B cell (primary cell): ENCODE measurements around the gene BMP2K. TPM values are rescaled to one million over a fixed set of nuclear protein-coding genes. Genes with fewer than 3 reads are reported as not detected.

ENCODE experiments used
- ATAC-seq: fragments of 200-7000 bp; cut with Tn5 transposase; one replicate; pipeline ENCODE4 v1.10.0; 2021; ENCODE audit warnings: low read depth, mild to moderate bottlenecking, moderate number of reproducible peaks, moderate library complexity
- CTCF ChIA-PET: fragments of 350-600 bp; sonication (Branson Sonifier 250); formaldehyde crosslinking; loops from one replicate; lab custom pipeline; 2021; ENCODE audit warnings: antibody characterized with exemption, inconsistent platforms; lab: Charles Lee
- POLR2A ChIA-PET: fragments of 350-600 bp; sonication (Branson Sonifier 250); formaldehyde crosslinking; loops from one replicate; lab custom pipeline; 2021; ENCODE audit warnings: antibody characterized with exemption; lab: Charles Lee
- DNase-seq: peaks from one replicate; pipeline ENCODE4 v3.0.0; 2013
- H2AFZ ChIP-seq: 2 replicates; pipeline ENCODE4 v1.6.1; 2012; ENCODE audit warnings: mild to moderate bottlenecking, low read depth, low read length; ENCODE audit not compliant: insufficient read depth, poor library complexity, severe bottlenecking
- H3K27ac ChIP-seq, 2 donors: 1 replicate in 1 of 2; 2 replicates in 1 of 2; pipeline ENCODE4 v1.5.1; 2012 to 2013; ENCODE audit warnings: low read length in 2 of 2, mild to moderate bottlenecking in 2 of 2, moderate library complexity in 1 of 2
- H3K27me3 ChIP-seq, 4 experiments: fragments of 200-600 bp in 1 of 4; sonication (generic) in 1 of 4; replicated peaks in 1 of 4; 1 replicate in 2 of 4; 2 replicates in 2 of 4; pipeline versions ENCODE4 v1.6.1 to v1.7.0; 2013 to 2016; ENCODE audit warnings: low read length in 3 of 4, mild to moderate bottlenecking in 2 of 4, mixed read lengths in 1 of 4, moderate library complexity in 1 of 4; ENCODE audit not compliant: insufficient read depth in 4 of 4, control insufficient read depth in 3 of 4; ENCODE audit errors: control extremely low read depth in 1 of 4
- H3K36me3 ChIP-seq, 2 experiments: replicated peaks in 1 of 2; 1 replicate in 1 of 2; 2 replicates in 1 of 2; pipeline versions ENCODE4 v1.6.1 to v1.7.1; 2013; ENCODE audit warnings: low read length in 1 of 2; ENCODE audit not compliant: insufficient read depth in 2 of 2, control insufficient read depth in 1 of 2; ENCODE audit errors: control extremely low read depth in 1 of 2, extremely low read depth in 1 of 2
- H3K4me1 ChIP-seq, 2 donors: fragments of 200-600 bp in 1 of 2; sonication (generic) in 1 of 2; 1 replicate in 1 of 2; 2 replicates in 1 of 2; pipeline versions ENCODE4 v1.5.1 to v1.6.1; 2013 to 2017; ENCODE audit warnings: low read length in 2 of 2; ENCODE audit not compliant: control insufficient read depth in 2 of 2, insufficient read depth in 2 of 2
- H3K4me2 ChIP-seq: replicated peaks from 2 replicates; pipeline ENCODE3; 2012; ENCODE audit warnings: mild to moderate bottlenecking, low read depth, low read length; ENCODE audit not compliant: poor library complexity, severe bottlenecking
- H3K4me3 ChIP-seq, 5 experiments: fragments of 200-600 bp in 1 of 5; sonication (generic) in 1 of 5; 1 replicate in 3 of 5; 2 replicates in 2 of 5; pipeline versions ENCODE4 v1.5.1 to v1.7.0; 2011 to 2016; ENCODE audit warnings: low read length in 4 of 5, mild to moderate bottlenecking in 4 of 5, low read depth in 2 of 5, control low read depth in 1 of 5, moderate library complexity in 1 of 5; ENCODE audit not compliant: insufficient read depth in 1 of 5; ENCODE audit errors: control extremely low read depth in 1 of 5, extremely low read depth in 1 of 5
- H3K79me2 ChIP-seq: fragments of 200-600 bp; sonication (generic); one replicate; pipeline ENCODE4 v1.6.0; 2016; ENCODE audit warnings: low read length; ENCODE audit not compliant: control insufficient read depth, insufficient read depth
- H3K9ac ChIP-seq: fragments of 200-600 bp; sonication (generic); 2 replicates; pipeline ENCODE4 v1.6.1; 2017; ENCODE audit warnings: mild to moderate bottlenecking, low read length, moderate library complexity
- H3K9me3 ChIP-seq, 3 donors: one replicate each; pipeline versions ENCODE4 v1.6.1 to v1.7.1; 2013; ENCODE audit warnings: low read length in 2 of 3; ENCODE audit not compliant: control insufficient read depth in 2 of 3, insufficient read depth in 1 of 3; ENCODE audit errors: control extremely low read depth in 1 of 3
- H4K20me1 ChIP-seq: 2 replicates; pipeline ENCODE4 v1.6.0; 2012; ENCODE audit warnings: mild to moderate bottlenecking, low read length; ENCODE audit not compliant: insufficient read depth, control insufficient read depth, poor library complexity, severe bottlenecking
- H3K27ac Mint-ChIP-seq: one replicate; pipeline ENCODE4 v1.8.0; 2021; ENCODE audit warnings: mixed read lengths
- H3K27me3 Mint-ChIP-seq: one replicate; pipeline ENCODE4 v1.8.0; 2021; ENCODE audit warnings: mixed read lengths
- H3K4me1 Mint-ChIP-seq: one replicate; pipeline ENCODE4 v1.8.0; 2021; ENCODE audit warnings: mixed read lengths
- H3K4me3 Mint-ChIP-seq: one replicate; pipeline ENCODE4 v1.8.0; 2021; ENCODE audit warnings: mixed read lengths
- H3K9me3 Mint-ChIP-seq: one replicate; pipeline ENCODE4 v1.8.0; 2022; ENCODE audit warnings: mixed read lengths; ENCODE audit not compliant: insufficient read depth
- CTCF ChIP-seq: fragments of 200-600 bp; IDR thresholded peaks from one replicate; pipeline ENCODE4 v1.8.0; 2022; ENCODE audit warnings: antibody characterized with exemption, mild to moderate bottlenecking
- EZH2 ChIP-seq: IDR thresholded peaks from 2 replicates; pipeline ENCODE4 v1.6.1; 2012; ENCODE audit warnings: borderline replicate concordance, low read depth, mild to moderate bottlenecking, moderate library complexity, low read length; ENCODE audit not compliant: insufficient read depth, poor library complexity, severe bottlenecking
- WGBS: methylation state at CpG from one replicate; pipeline ENCODE4 v1.1.5; 2013; ENCODE audit warnings: missing lambda C conversion rate; ENCODE audit not compliant: insufficient coverage; 5-methylcytosine and 5-hydroxymethylcytosine counted together
- intact Hi-C: fragments of 100-400 bp; cut with micrococcal nuclease; formaldehyde crosslinking; loops from one replicate; pipeline ENCODE4 v1.10.0; 2022
- polyA plus RNA-seq: library from polyadenylated mRNA; depleted of rRNA; stranded (reverse); fragments of >200 nt; gene quantifications from 2 replicates; pipeline ENCODE4 v1.2.3, GENCODE V29; 2012
- small RNA-seq: library from RNA; depleted of rRNA; stranded (forward); fragments of <200 nt; gene quantifications from one replicate; pipeline ENCODE3, GENCODE V24; 2012; ENCODE audit warnings: low replicate concordance, low read depth; ENCODE audit not compliant: insufficient read length
- total RNA-seq, 2 donors: library from RNA; stranded (reverse); fragments of 120-200 nt in 1 of 2; gene quantifications; 1 replicate in 1 of 2; 2 replicates in 1 of 2; pipeline versions ENCODE4 v1.2.3 to v1.2.4, GENCODE V29; 2013 to 2022

The BMP2K gene
- total and polyA plus RNA-seq, 2 donors (not counting 1 experiment from before 2014, with no cell fraction given): 59.1 to 117 TPM

- H3K27me3 Mint-ChIP-seq: peaks cover 13% of the 10 kb centered on the region
- no CpG with 5 or more reads among the region's 3 CpGs for WGBS
- H3K9me3 Mint-ChIP-seq: no peaks in the 10 kb centered on the region
- no peak overlapping the region for H3K4me3 Mint-ChIP-seq
- intact Hi-C loops: no loop called here
- no peak for TF ChIP-seq CTCF
- TF ChIP-seq EZH2: no peak
- no peak overlapping the region for H3K4me3 ChIP-seq
- no peak overlapping the region for H2AFZ ChIP-seq
- DNase-seq (no peak), ATAC-seq (no peak)
- H3K79me2 ChIP-seq: no peaks in the 10 kb centered on the region
- H3K9me3 ChIP-seq: no peaks in the 10 kb centered on the region
- H3K27ac ChIP-seq: no peak overlapping the region
- no peaks in the 10 kb centered on the region for H3K36me3 ChIP-seq
- peaks cover 0 to 2% (median 0%) of the 10 kb centered on the region in 4 experiments for H3K27me3 ChIP-seq
- no peak overlapping the region for H3K9ac ChIP-seq
- CTCF ChIA-PET: no interaction called here
- POLR2A ChIA-PET: no interaction called here
- H3K27ac Mint-ChIP-seq: no peak overlapping the region
- no peaks in the 10 kb centered on the region for H3K4me1 ChIP-seq
- no peaks in the 10 kb centered on the region for H3K4me1 Mint-ChIP-seq
- no peak overlapping the region for H3K4me2 ChIP-seq
- no peaks in the 10 kb centered on the region for H4K20me1 ChIP-seq
Measured at GRCh38 chr4:78960926-78961325, 184.8 kb downstream of the BMP2K start.

Small RNAs within 50 kb of the gene (small RNA-seq; reads per million reads assigned to genes)
- not detected for gene AC098818.1
- not detected for gene MIR5096
- not detected for gene RN7SL127P

Other genes with a start within 250 kb of the BMP2K start
- gene ANXA3, start 224.6 kb upstream of the BMP2K start, total RNA-seq: not detected in 2 replicates
- gene ANXA3, start 224.6 kb upstream of the BMP2K start, polyA plus RNA-seq: 0.33 TPM in 1 of 2 replicates, not detected in the other
- 12.6 and 13.5 TPM in 2 replicates for gene PAQR3, start 163.1 kb downstream of the BMP2K start, total RNA-seq
- 5.3 and 13.3 TPM in 2 replicates for gene PAQR3, start 163.1 kb downstream of the BMP2K start, polyA plus RNA-seq